Astrocyte (in vitro differentiated cells and primary cell): Measurements from ENCODE around the gene SNRNP40. TPM values are rescaled to one million over a fixed set of nuclear protein-coding genes. Genes with fewer than 3 reads are reported as not detected.

Experiments
- DNase-seq: peaks from one replicate; pipeline ENCODE4 v3.0.0-alpha.2; 2010; ENCODE audit warnings: low read depth
- FAIRE-seq: peaks from 2 replicates; lab custom pipeline; 2011; peaks lifted over from hg19 to GRCh38; lab: Jason Lieb, UNC
- H2AFZ ChIP-seq: 2 replicates; pipeline ENCODE4 v1.6.0; 2012; ENCODE audit warnings: low read depth, low read length, inconsistent platforms
- H3K27ac ChIP-seq: 2 replicates; pipeline ENCODE4 v1.5.1; 2011; ENCODE audit warnings: low read depth, low read length, inconsistent platforms
- H3K27me3 ChIP-seq: 2 replicates; pipeline ENCODE4 v1.6.0; 2011; ENCODE audit warnings: low read length, inconsistent platforms; ENCODE audit not compliant: insufficient read depth
- H3K36me3 ChIP-seq: 2 replicates; pipeline ENCODE4 v1.5.1; 2011; ENCODE audit warnings: low read length, inconsistent platforms; ENCODE audit not compliant: insufficient read depth
- H3K4me1 ChIP-seq: 2 replicates; pipeline ENCODE4 v1.5.1; 2011; ENCODE audit warnings: low read length, inconsistent platforms; ENCODE audit not compliant: insufficient read depth
- H3K4me2 ChIP-seq: 2 replicates; pipeline ENCODE4 v1.6.0; 2012; ENCODE audit warnings: low read length, inconsistent platforms
- H3K4me3 ChIP-seq: 2 replicates; pipeline ENCODE4 v1.5.1; 2011; ENCODE audit warnings: low read depth, mild to moderate bottlenecking, low read length, inconsistent platforms; ENCODE audit not compliant: insufficient read depth
- H3K79me2 ChIP-seq: 2 replicates; pipeline ENCODE4 v1.6.0; 2012; ENCODE audit warnings: mild to moderate bottlenecking, low read length, inconsistent platforms; ENCODE audit not compliant: insufficient read depth
- H3K9ac ChIP-seq: 2 replicates; pipeline ENCODE4 v1.6.0; 2012; ENCODE audit warnings: mild to moderate bottlenecking, low read length, inconsistent platforms
- H3K9me3 ChIP-seq: 2 replicates; pipeline ENCODE4 v1.5.1; 2012; ENCODE audit warnings: low read depth, mild to moderate bottlenecking, low read length, inconsistent platforms; ENCODE audit not compliant: insufficient read depth
- H4K20me1 ChIP-seq: 2 replicates; pipeline ENCODE4 v1.6.0; 2012; ENCODE audit warnings: low read length, inconsistent platforms; ENCODE audit not compliant: insufficient read depth
- H3K27ac Mint-ChIP-seq: one replicate; pipeline ENCODE4 v1.8.0; 2021; ENCODE audit warnings: mild to moderate bottlenecking, mixed read lengths; ENCODE audit not compliant: unreplicated experiment
- H3K27me3 Mint-ChIP-seq: one replicate; pipeline ENCODE4 v1.8.0; 2021; ENCODE audit warnings: low read depth, mixed read lengths; ENCODE audit not compliant: unreplicated experiment
- H3K36me3 Mint-ChIP-seq: one replicate; pipeline ENCODE4 v1.8.0; 2021; ENCODE audit warnings: low read depth, mixed read lengths; ENCODE audit not compliant: unreplicated experiment
- H3K4me1 Mint-ChIP-seq: one replicate; pipeline ENCODE4 v1.8.0; 2021; ENCODE audit warnings: low read depth, mixed read lengths; ENCODE audit not compliant: unreplicated experiment
- H3K4me3 Mint-ChIP-seq: one replicate; pipeline ENCODE4 v1.8.0; 2021; ENCODE audit warnings: mild to moderate bottlenecking, moderate library complexity, mixed read lengths; ENCODE audit not compliant: unreplicated experiment
- H3K9me3 Mint-ChIP-seq: one replicate; pipeline ENCODE4 v1.8.0; 2021; ENCODE audit warnings: mild to moderate bottlenecking, mixed read lengths; ENCODE audit not compliant: unreplicated experiment
- CTCF ChIP-seq: IDR thresholded peaks from 2 replicates; pipeline ENCODE4 v1.5.1; 2011; ENCODE audit warnings: low read depth, mild to moderate bottlenecking, inconsistent platforms, low read length, moderate library complexity; ENCODE audit not compliant: insufficient read depth
- EZH2 ChIP-seq: IDR thresholded peaks from 2 replicates; pipeline ENCODE4 v1.6.1; 2012; ENCODE audit warnings: mild to moderate bottlenecking, low read length, inconsistent platforms; ENCODE audit not compliant: insufficient read depth
- total RNA-seq: library from RNA; stranded (reverse); gene quantifications from 2 replicates; pipeline ENCODE4 v1.2.1, GENCODE V29; 2021

The SNRNP40 gene
- total RNA-seq, 1 donor from 2014 or later, result 42.0 TPM

GRCh38 chr1:31231802-31232201 lies 64.8 kb downstream of the SNRNP40 start:
- Mint-ChIP-seq H3K9me3 (no peaks in the 10 kb centered on the region), H3K27me3 (peaks cover 40% of the 10 kb centered on the region), H3K4me3 (no peak overlapping the region), H3K27ac (no peak overlapping the region), H3K4me1 (no peaks in the 10 kb centered on the region), H3K36me3 (peaks cover 3% of the 10 kb centered on the region)
- no peaks in the 10 kb centered on the region for H3K9me3 ChIP-seq
- H4K20me1 ChIP-seq, result no peaks in the 10 kb centered on the region
- no peak overlapping the region for H2AFZ ChIP-seq
- no peak overlapping the region for H3K9ac ChIP-seq
- H3K36me3 ChIP-seq, result no peaks in the 10 kb centered on the region
- no peak for FAIRE-seq
- no peak overlapping the region for H3K4me2 ChIP-seq
- no peaks in the 10 kb centered on the region for H3K4me1 ChIP-seq
- H3K27ac ChIP-seq, result no peak overlapping the region
- no peak for TF ChIP-seq EZH2
- TF ChIP-seq CTCF, result no peak
- DNase-seq, result no peak
- H3K27me3 ChIP-seq, result peaks cover 21% of the 10 kb centered on the region
- H3K4me3 ChIP-seq, result no peak overlapping the region
- H3K79me2 ChIP-seq, result no peaks in the 10 kb centered on the region

- Histone ChIP-seq H3K27ac (no peak overlapping the region), H3K4me1 (no peaks in the 10 kb centered on the region), H3K4me3 (no peak overlapping the region), H3K9me3 (no peaks in the 10 kb centered on the region), H3K79me2 (no peaks in the 10 kb centered on the region), H3K4me2 (no peak overlapping the region), H3K27me3 (peaks cover 14% of the 10 kb centered on the region), H2AFZ (no peak overlapping the region), H4K20me1 (no peaks in the 10 kb centered on the region), H3K9ac (no peak overlapping the region), H3K36me3 (no peaks in the 10 kb centered on the region)
- Mint-ChIP-seq H3K27me3 (peaks cover 27% of the 10 kb centered on the region), H3K4me1 (no peaks in the 10 kb centered on the region), H3K27ac (no peak overlapping the region), H3K9me3 (no peaks in the 10 kb centered on the region), H3K4me3 (no peak overlapping the region), H3K36me3 (peaks cover 3% of the 10 kb centered on the region)
- DNase-seq (no peak), FAIRE-seq (no peak)
- no peak for TF ChIP-seq CTCF
- TF ChIP-seq EZH2, result no peak
These were observed 66.2 kb downstream of the SNRNP40 start for GRCh38 chr1:31230378-31230777.

GRCh38 chr1:31228986-31229385 lies 67.6 kb downstream of the SNRNP40 start:
- no peak for FAIRE-seq
- no peak overlapping the region for H3K27ac Mint-ChIP-seq
- no peaks in the 10 kb centered on the region for H3K79me2 ChIP-seq
- no peak overlapping the region for H3K27ac ChIP-seq
- H3K9me3 Mint-ChIP-seq, result no peaks in the 10 kb centered on the region
- H3K9ac ChIP-seq, result no peak overlapping the region
- H3K27me3 Mint-ChIP-seq, result peaks cover 23% of the 10 kb centered on the region
- H3K4me3 ChIP-seq, result no peak overlapping the region
- H4K20me1 ChIP-seq, result no peaks in the 10 kb centered on the region
- H3K27me3 ChIP-seq, result peaks cover 13% of the 10 kb centered on the region
- H3K4me1 ChIP-seq, result no peaks in the 10 kb centered on the region
- DNase-seq, result no peak
- H3K9me3 ChIP-seq, result no peaks in the 10 kb centered on the region
- H2AFZ ChIP-seq, result no peak overlapping the region
- H3K36me3 Mint-ChIP-seq, result peaks cover 3% of the 10 kb centered on the region
- H3K4me3 Mint-ChIP-seq, result no peak overlapping the region
- no peaks in the 10 kb centered on the region for H3K36me3 ChIP-seq
- H3K4me1 Mint-ChIP-seq, result no peaks in the 10 kb centered on the region
- TF ChIP-seq EZH2 (no peak), CTCF (no peak)
- no peak overlapping the region for H3K4me2 ChIP-seq
